ENCODE results near the gene LSMEM2. TPM values are rescaled to one million over a fixed set of nuclear protein-coding genes. Genes with fewer than 3 reads are reported as not detected.

The LSMEM2 gene
- not detected in 2 replicates for total RNA-seq

DNA sequence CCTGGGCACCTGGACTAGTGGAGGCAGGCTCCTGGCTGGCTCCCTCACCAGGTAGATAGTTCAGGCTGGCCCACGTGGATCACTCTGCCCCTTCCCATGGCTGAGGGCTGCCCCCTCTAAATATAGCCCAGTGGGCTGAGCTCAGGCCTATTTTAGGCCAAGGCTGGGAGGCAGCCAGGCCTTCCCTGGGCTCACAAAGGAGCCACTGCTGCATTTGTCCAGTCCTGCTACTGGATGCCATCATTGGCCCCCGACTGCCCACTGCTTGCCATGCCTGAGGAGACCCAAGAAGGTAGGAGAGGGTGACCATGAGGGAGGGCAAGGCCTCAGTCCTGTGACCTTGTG lies at the start of gene LSMEM2:
TSS of gene LSMEM2 (plus strand) at position 208 of the 345 bp plus-strand sequence. CDS start at position 235, 27 bp downstream.

GRCh38 chr3:50235716-50236483 lies 43.0 kb upstream of the LSMEM2 start, which contains the start of gene GNAI2:
Gene GNAI2, plus strand, starts transcription at chr3:50236204. Its CDS starts 132 bp downstream, at chr3:50236336.

DNA sequence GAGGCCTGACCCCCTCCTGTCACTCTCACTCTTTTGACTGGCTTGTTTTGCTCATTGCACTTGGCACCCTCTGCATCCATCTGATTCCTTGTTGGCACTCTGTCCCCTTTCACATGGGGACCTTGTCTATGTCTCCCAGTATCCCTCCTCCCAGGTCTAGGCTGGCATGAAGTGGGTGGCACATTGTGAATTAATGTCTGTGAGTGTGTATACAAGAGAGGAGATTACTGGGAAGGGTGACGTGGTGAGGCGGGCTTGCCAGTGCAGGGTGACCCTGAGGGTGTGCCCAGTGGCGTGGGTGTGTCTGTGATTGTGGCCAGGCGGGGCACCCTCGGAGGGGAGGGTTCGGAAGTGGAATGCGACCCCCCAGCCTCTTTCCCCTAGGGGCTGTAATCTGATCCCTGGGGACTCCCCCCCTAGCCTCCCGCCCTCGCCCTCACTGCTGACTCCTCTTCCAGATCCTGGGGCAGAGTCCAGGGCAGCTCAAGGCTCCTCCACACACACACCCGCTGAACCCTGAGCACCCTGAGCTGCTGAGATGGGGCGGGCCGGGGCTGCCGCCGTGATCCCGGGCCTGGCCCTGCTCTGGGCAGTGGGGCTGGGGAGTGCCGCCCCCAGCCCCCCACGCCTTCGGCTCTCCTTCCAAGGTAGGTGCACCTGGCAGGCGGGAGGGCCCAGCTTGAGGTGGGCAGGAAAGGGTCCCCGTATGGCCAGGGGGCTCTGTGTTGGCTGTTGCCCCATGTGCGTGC lies 10.0 kb upstream of the LSMEM2 start, which contains the start of gene SEMA3B:
TSS of gene SEMA3B (plus strand) at position 445 of the 749 bp plus-strand sequence. CDS start at position 539, 94 bp downstream.

DNA sequence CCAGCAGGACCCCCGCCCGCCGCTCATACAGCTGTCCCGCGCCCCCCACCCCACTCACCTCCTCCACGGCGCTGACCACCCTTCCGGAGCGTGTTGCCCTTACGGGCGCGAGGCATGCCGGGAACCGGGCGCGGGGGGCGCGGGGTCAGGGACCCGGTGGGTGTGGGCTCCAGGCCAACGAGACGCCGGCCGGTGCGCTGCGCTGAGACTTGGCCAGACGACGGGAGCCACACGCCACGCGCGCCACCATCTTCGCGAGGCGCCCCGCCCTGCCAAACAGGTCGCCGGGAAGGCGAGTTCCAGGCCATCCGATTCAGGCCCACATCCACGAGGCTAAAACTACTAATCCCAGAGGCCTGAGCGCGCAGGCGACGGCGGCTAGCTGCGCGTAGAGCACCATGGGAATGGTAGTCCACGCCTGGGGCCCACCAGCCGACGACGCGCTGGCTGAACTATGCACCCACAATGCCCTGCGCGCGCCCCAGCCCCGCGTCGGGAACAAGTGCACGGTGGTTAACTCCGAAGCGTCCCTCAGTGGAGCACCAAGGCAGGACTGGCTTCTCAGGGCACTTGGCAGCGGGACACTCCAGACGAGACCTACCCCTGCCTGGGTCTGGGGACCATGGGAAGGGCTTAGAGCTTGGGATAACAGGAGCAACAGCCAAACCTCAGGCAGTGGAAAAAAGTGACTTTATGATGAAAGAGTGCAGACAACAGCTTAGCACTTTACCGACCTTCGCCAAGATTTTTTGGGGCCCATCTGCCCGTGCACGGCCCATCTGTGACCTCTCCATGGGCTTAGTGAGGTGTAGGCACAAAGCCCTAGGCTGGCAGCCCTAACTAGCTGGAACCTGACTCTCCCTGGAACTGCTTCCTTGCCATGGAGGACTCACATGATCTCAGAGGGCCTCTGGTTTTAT lies 13.5 kb downstream of the LSMEM2 start, which contains the start of gene IFRD2:
TSS of gene IFRD2 (minus strand) at position 271 of the 920 bp plus-strand sequence. CDS start at position 116, 155 bp downstream.

DNA sequence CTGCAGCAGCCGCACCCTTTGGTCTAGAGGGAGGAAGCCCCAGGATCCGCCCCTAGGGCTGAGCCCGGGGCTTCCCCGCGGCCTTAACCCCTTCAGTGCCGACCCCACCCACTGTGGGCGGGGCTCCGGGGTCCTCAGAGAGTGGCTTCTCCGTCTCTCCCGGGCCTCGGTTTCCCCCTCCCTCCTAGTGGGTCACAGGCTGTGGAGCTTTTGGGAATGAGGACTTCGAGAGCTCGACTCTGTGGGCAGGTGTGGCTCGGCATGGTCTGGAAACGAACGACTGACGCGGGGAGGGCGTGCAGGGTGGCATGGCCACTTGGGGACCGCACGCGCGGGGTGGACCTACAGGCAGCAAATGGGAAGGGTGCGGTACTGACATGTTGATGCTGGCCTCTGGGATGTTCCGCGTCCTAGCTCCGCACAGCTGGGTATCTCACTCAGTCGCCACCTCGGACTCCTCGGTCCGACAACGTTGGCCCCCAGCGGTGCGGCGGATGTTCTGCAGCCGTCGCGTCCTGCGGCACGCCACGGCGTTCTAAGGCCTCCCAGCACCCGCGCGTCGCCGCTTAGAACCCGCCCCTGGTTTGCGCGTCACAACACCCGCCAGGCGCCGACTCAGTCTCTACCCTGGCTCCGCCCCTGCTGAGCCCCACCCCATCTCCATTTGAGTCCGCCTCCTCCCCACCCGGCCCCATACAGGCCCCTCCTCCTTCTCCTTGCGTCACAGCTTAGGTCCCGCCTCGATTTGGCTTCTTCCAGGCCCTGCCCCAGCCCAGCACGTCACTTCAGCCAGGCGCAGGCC lies 20.1 kb downstream of the LSMEM2 start, which contains the start of the genes HYAL3 and NAA80:
TSS of gene HYAL3 (minus strand) at position 570 of the 802 bp plus-strand sequence. CDS start 3,803 bp downstream, outside the sequence.
TSS of gene NAA80 (minus strand) at position 570 of the 802 bp plus-strand sequence. CDS start 1,942 bp downstream, outside the sequence.

DNA sequence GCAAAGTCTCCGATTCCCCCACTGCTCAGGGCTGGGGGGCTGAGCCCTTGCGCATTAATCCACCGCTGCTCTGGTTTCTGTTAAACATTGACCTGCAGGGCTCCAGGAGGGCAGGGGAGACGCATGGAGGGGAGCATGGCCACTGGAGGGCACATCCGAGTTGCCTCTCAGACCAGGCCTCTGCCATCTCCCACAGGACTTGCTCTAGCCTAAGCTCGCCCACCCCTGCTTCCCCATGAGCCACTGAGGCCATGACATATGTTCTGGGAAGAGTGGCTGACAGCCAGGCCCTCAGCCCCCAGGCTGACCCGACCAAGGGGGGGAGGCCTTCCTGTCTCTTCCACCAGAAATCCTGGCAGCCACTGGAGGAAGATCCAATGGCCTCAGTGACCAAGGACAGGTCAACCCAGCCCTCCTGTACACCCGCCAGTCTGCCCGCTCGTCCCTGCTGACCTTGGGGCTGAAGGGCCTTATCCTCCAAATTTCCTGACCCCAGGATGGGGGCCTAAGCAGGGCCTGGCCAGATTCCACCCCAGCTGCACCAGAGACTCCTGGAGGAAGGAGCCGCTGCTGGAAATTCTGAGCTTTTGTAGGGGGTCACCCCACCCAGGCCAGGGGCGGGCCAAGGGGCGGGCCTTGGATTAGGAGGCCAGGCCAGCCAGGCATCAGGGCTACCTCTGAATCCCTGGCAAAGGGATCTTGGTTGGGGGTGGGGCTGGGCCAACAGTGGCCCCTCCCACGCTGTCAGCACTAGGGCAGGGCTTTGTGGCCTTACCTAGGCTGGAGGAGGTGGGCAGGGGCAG lies 24.3 kb downstream of the LSMEM2 start, which contains the start of gene HYAL1:
TSS of gene HYAL1 (minus strand) at position 562 of the 803 bp plus-strand sequence. CDS start 618 bp downstream, outside the sequence.

DNA sequence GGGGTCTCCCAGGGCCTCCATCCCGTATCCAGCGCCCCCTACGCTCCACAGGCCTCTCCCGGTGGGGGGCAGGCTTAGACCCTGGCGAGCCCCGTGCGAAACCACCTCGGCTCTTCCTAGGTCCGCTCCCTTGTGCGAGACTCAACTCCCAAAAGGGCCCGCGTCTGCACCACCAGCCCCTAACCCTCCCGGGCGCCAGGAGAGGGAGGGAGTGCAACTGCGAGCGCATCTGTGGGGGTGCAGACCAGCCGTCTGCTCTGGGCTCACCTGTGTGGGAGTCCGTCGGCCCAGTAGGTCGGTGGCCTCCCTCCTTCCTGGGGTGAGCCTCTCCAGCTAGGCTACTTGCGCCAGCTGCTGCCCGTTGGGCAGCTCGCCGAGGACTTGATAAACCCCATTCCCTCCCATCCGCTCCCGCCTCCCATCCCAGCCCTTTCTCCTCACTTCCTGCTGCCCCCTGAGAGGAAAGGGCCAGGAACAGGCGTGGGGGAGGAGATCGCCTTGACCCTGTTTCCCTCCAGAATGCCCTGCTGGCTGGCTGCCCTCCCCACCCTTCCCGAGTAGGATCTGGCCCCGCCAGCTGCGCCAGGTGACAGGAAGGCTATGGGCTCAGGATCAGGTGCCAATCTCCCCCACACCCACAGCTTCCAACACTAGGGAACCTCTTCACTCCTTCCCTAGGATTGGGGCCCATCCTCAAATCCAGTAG lies 43.7 kb downstream of the LSMEM2 start, which contains the start of gene HYAL2:
TSS of gene HYAL2 (minus strand) at position 360 of the 706 bp plus-strand sequence. CDS start 2,256 bp downstream, outside the sequence.

GRCh38 chr3:50327943-50328691 lies 49.2 kb downstream of the LSMEM2 start, which contains the start of gene TUSC2:
Gene TUSC2, minus strand, starts transcription at chr3:50328223. Its CDS starts 124 bp downstream, at chr3:50328099.

Other genes starting within 250 kb of the LSMEM2 start
- gene RBM5, start 190.2 kb upstream of the LSMEM2 start, total RNA-seq = 118 and 167 TPM in 2 replicates
- under 0.01 and 0.43 TPM in 2 replicates for gene SEMA3F, start 123.8 kb upstream of the LSMEM2 start, total RNA-seq
- gene GNAT1, start 87.5 kb upstream of the LSMEM2 start, total RNA-seq = not detected in 2 replicates
- gene SLC38A3, start 73.8 kb upstream of the LSMEM2 start, total RNA-seq = not detected in 2 replicates
- 306 and 400 TPM in 2 replicates for gene GNAI2, start 42.9 kb upstream of the LSMEM2 start, total RNA-seq
- 3.0 and 25.4 TPM in 2 replicates for gene SEMA3B, start 9.9 kb upstream of the LSMEM2 start, total RNA-seq
- gene IFRD2, start 13.3 kb downstream of the LSMEM2 start, total RNA-seq = 74.6 and 130 TPM in 2 replicates
- gene HYAL3, start 20.3 kb downstream of the LSMEM2 start, total RNA-seq = 1.8 and 2.4 TPM in 2 replicates
- 6.6 and 9.6 TPM in 2 replicates for gene NAA80, start 20.3 kb downstream of the LSMEM2 start, total RNA-seq
- gene HYAL1, start 24.5 kb downstream of the LSMEM2 start, total RNA-seq = 1.1 TPM in 2 replicates
- gene HYAL2, start 43.7 kb downstream of the LSMEM2 start, total RNA-seq = 24.9 and 78.5 TPM in 2 replicates
- gene TUSC2, start 49.1 kb downstream of the LSMEM2 start, total RNA-seq = 24.5 and 28.3 TPM in 2 replicates
- 26.9 and 30.4 TPM in 2 replicates for gene RASSF1, start 61.7 kb downstream of the LSMEM2 start, total RNA-seq
- gene ZMYND10, start 66.6 kb downstream of the LSMEM2 start, total RNA-seq = 0.22 and 0.86 TPM in 2 replicates
- 17.9 and 27.3 TPM in 2 replicates for gene NPRL2, start 71.7 kb downstream of the LSMEM2 start, total RNA-seq
- gene CYB561D2, start 71.8 kb downstream of the LSMEM2 start, total RNA-seq = 27.6 and 38.1 TPM in 2 replicates
- 85.1 and 92.9 TPM in 2 replicates for gene TMEM115, start 80.4 kb downstream of the LSMEM2 start, total RNA-seq
- not detected in 2 replicates for gene CACNA2D2, start 224.5 kb downstream of the LSMEM2 start, total RNA-seq

Measured in placental pericyte (primary cell).